Measurements from ENCODE around the gene MC3R.

MC3R gene

DNA sequence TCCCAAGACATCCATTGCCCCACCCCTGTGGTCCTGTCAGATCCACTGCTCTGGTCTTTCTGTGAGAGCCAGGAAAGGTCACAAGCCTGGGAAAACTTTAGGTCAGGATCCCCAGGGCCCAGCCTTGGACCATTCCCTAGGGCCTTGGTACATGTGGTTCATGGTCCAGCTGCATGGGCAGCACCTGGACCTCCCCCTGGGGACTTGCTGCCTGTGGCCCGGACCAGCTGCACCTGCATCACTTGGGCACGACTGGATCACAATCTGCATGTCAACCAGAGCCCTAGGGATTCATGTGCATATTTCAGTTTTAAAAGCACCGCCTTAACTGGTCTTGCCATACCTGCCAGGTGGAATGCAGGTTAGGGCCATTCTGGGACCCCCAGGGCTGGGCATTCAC is 44.3 kb upstream of the MC3R start:
- H3K9me3 ChIP-seq (ENCODE audit: insufficient read depth, low read depth, low read length) = peaks cover 10% of the 10 kb centered on the region; the same call in 1 of the 2 replicates
- TF ChIP-seq, protein P1, sequence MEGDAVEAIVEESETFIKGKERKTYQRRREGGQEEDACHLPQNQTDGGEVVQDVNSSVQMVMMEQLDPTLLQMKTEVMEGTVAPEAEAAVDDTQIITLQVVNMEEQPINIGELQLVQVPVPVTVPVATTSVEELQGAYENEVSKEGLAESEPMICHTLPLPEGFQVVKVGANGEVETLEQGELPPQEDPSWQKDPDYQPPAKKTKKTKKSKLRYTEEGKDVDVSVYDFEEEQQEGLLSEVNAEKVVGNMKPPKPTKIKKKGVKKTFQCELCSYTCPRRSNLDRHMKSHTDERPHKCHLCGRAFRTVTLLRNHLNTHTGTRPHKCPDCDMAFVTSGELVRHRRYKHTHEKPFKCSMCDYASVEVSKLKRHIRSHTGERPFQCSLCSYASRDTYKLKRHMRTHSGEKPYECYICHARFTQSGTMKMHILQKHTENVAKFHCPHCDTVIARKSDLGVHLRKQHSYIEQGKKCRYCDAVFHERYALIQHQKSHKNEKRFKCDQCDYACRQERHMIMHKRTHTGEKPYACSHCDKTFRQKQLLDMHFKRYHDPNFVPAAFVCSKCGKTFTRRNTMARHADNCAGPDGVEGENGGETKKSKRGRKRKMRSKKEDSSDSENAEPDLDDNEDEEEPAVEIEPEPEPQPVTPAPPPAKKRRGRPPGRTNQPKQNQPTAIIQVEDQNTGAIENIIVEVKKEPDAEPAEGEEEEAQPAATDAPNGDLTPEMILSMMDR (conservative IDR thresholded peaks at IDR 0.05; ENCODE audit: low read length) = no peak
- TF ChIP-seq EZH2phosphoT487 (IDR thresholded peaks at IDR 0.05; ENCODE audit: borderline replicate concordance) = no peak
- no peak overlapping the region for H3K4me2 ChIP-seq (ENCODE audit: low read depth, low read length, poor library complexity, severe bottlenecking)

DNA sequence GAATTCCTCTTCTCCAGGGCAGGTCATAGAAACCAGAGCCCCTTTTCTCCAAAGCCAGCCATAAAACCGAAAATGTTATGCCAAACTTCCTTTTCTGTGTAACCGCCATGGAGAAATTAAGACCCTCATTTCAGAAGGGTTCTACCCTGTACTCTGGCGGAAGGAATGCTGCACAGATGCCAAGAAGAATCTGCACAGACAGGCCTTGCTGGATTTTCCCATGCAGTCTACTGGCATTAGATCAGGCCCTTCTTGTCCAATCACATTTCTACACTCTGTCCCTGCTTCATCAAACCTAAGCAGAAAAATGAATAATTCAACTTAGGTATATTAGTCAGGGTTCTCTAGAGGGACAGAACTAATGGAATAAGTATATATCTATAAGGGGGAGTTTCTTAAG is 43.2 kb upstream of the MC3R start:
- Histone ChIP-seq H3K9ac (ENCODE audit: low read depth, low read length, poor library complexity, severe bottlenecking) (no peak overlapping the region), H2AFZ (ENCODE audit: low read length) (no peak overlapping the region), H3F3A (ENCODE audit: low read depth) (no peaks in the 10 kb centered on the region), H3K9me3 (ENCODE audit: insufficient read depth, low read depth, low read length) (peaks cover 4% of the 10 kb centered on the region; the same call in 1 of the 2 replicates), H3K4me3 (ENCODE audit: low read length, poor library complexity, severe bottlenecking) (no peak overlapping the region), H3K4me1 (ENCODE audit: insufficient read depth, low read length, poor library complexity, severe bottlenecking) (no peaks in the 10 kb centered on the region), H3K9me2 (replicated peaks; ENCODE audit: low read depth, low read length) (no peaks in the 10 kb centered on the region), H3K4me2 (ENCODE audit: low read depth, low read length, poor library complexity, severe bottlenecking) (no peak overlapping the region), H3K27me3 (ENCODE audit: insufficient read depth, low read length, poor library complexity, severe bottlenecking) (no peaks in the 10 kb centered on the region), H3K79me2 (ENCODE audit: insufficient read depth, low read length) (no peaks in the 10 kb centered on the region), H3K36me3 (ENCODE audit: insufficient read depth, low read length) (no peaks in the 10 kb centered on the region), H4K20me1 (ENCODE audit: insufficient read depth, low read length, poor library complexity, severe bottlenecking) (no peaks in the 10 kb centered on the region)
- no peak for TF ChIP-seq EZH2phosphoT487 (IDR thresholded peaks at IDR 0.05; ENCODE audit: borderline replicate concordance)
- TF ChIP-seq, protein P1 (conservative IDR thresholded peaks at IDR 0.05; ENCODE audit: low read length) = no peak

More for the DNA sequence above, 44.3 kb upstream of the MC3R start:
- Histone ChIP-seq H3K4me1 (ENCODE audit: insufficient read depth, low read length, poor library complexity, severe bottlenecking) (no peaks in the 10 kb centered on the region), H3K4me3 (ENCODE audit: low read length, poor library complexity, severe bottlenecking) (no peak overlapping the region), H4K20me1 (ENCODE audit: insufficient read depth, low read length, poor library complexity, severe bottlenecking) (no peaks in the 10 kb centered on the region), H3F3A (ENCODE audit: low read depth) (no peaks in the 10 kb centered on the region), H3K27me3 (ENCODE audit: insufficient read depth, low read length, poor library complexity, severe bottlenecking) (no peaks in the 10 kb centered on the region), H3K36me3 (ENCODE audit: insufficient read depth, low read length) (no peaks in the 10 kb centered on the region), H3K9me2 (replicated peaks; ENCODE audit: low read depth, low read length) (no peaks in the 10 kb centered on the region), H2AFZ (ENCODE audit: low read length) (no peak overlapping the region), H3K79me2 (ENCODE audit: insufficient read depth, low read length) (no peaks in the 10 kb centered on the region), H3K9ac (ENCODE audit: low read depth, low read length, poor library complexity, severe bottlenecking) (no peak overlapping the region)

DNA sequence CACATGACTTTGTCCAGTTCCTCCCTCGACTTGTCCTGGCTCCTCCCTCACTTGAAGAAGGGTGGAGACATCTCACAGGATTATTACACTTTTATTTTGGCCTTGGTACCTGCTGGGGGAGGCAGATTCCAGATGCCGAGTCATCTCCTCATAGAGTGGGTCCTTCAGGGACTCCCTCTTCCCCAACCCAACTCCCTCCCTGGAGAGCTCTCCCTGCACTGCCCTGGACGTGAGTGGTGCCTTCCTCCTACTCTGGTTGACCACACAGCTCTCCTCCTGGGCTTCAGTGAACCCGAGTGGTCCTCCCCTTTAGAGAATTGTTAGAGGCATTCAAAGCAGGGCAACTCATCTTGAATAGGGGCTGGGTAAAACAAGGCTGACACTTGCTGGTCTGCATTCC is 40.9 kb upstream of the MC3R start:
- no peaks in the 10 kb centered on the region for H3K79me2 ChIP-seq (ENCODE audit: insufficient read depth, low read length)
- no peak overlapping the region for H3K4me3 ChIP-seq (ENCODE audit: low read length, poor library complexity, severe bottlenecking)
- H3F3A ChIP-seq (ENCODE audit: low read depth) = no peaks in the 10 kb centered on the region
- H3K9me2 ChIP-seq (replicated peaks; ENCODE audit: low read depth, low read length) = no peaks in the 10 kb centered on the region
- H4K20me1 ChIP-seq (ENCODE audit: insufficient read depth, low read length, poor library complexity, severe bottlenecking) = no peaks in the 10 kb centered on the region
- H2AFZ ChIP-seq (ENCODE audit: low read length) = no peak overlapping the region
- H3K4me2 ChIP-seq (ENCODE audit: low read depth, low read length, poor library complexity, severe bottlenecking) = no peak overlapping the region
- no peaks in the 10 kb centered on the region for H3K9me3 ChIP-seq (ENCODE audit: insufficient read depth, low read depth, low read length)
- no peaks in the 10 kb centered on the region for H3K4me1 ChIP-seq (ENCODE audit: insufficient read depth, low read length, poor library complexity, severe bottlenecking)
- no peaks in the 10 kb centered on the region for H3K36me3 ChIP-seq (ENCODE audit: insufficient read depth, low read length)
- TF ChIP-seq, protein P1 (conservative IDR thresholded peaks at IDR 0.05; ENCODE audit: low read length) = no peak
- no peak for TF ChIP-seq EZH2phosphoT487 (IDR thresholded peaks at IDR 0.05; ENCODE audit: borderline replicate concordance)
- H3K9ac ChIP-seq (ENCODE audit: low read depth, low read length, poor library complexity, severe bottlenecking) = no peak overlapping the region
- H3K27me3 ChIP-seq (ENCODE audit: insufficient read depth, low read length, poor library complexity, severe bottlenecking) = no peaks in the 10 kb centered on the region

All from Loucy (cell line).